ES-I3 (cell line): ENCODE data around the gene NMRAL1.

ENCODE experiments used
- H3K36me3 ChIP-seq: 2 replicates; pipeline ENCODE4 v1.6.1; 2013; ENCODE audit warnings: mild to moderate bottlenecking, low read length, control low read depth, moderate library complexity; ENCODE audit not compliant: insufficient read depth
- H3K4me1 ChIP-seq: 2 replicates; pipeline ENCODE4 v1.6.1; 2013; ENCODE audit warnings: mild to moderate bottlenecking, control low read depth, low read length; ENCODE audit not compliant: insufficient read depth
- H3K9ac ChIP-seq: 2 replicates; pipeline ENCODE4 v1.6.1; 2013; ENCODE audit warnings: low read depth, mild to moderate bottlenecking, low read length, moderate library complexity
- H3K9me3 ChIP-seq: 2 replicates; pipeline ENCODE4 v1.6.1; 2013; ENCODE audit warnings: mild to moderate bottlenecking, low read length, moderate library complexity; ENCODE audit not compliant: control insufficient read depth, insufficient read depth

Gene NMRAL1

DNA sequence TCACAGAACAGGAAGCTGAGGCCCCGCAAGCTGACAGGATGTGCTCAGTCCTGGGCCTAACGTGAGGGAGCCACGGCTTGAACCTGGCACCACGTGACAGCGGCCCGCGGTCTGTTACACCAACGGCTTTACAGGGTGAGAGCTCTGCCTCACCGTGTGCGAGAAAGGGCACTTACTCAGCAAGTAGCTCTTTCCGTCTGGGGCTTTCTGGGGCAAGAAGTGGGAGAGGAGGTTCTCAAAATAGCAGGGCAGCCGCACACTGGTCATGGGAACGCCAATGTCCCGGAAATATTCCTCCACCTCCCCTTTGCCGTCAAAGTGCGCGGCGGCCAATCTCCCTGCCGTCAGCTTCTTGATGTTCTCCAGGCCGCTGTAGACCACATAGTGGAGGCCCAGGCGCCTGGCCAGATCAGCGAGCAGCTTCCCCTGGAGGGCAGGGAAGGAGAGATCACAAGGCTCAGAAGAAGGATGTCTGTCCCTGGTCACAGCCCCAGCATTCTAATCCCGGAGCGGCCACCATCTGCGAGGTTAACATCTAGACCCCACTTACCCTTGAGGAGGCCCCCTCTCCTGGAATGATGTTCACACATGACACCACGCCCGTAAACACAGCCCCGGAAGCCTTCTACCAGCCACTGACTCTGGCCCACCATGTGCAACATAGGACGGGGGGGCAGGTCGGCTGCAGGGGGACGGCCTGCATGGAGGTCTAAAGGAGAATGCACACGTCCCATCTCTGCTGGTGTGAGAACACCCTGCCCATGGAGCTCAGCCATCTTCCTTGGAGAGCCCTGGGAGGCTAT is 8.2 kb downstream of the NMRAL1 start:
- H3K36me3 ChIP-seq, result peaks cover 26% of the 10 kb centered on the region
- no peak overlapping the region for H3K9ac ChIP-seq

DNA sequence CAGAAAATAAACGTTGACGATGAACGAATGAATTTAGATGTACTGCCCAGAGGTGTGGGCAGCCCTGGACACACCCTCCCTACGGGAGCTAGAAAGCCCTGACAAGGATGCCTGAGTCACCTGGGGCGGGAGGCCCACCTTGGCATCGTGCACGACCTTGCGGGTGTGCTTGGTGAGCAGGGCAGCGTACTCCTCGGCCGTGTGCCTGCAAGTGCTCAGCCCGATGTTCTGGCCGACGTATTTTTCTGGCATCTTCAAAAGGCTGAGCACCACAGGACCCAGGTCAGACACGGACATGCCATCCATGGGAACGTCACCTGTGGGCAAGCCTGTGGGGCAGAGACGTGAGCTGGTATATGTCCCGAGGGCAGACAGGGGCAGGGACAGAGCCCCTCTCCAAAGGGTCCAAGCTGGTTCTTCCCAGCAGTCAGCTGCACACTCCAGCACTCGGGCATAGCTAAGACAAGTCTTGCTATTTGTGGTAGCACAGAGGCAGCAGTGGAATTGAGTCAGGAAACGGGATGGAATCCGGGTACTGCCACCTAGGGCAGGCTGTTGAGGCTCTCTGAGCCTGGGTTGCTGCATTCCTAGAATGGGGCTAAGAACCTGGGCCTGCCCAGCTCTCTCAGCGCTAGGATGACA is 10.8 kb downstream of the NMRAL1 start:
- Histone ChIP-seq H3K36me3 (peaks cover 19% of the 10 kb centered on the region), H3K4me1 (peaks cover 6% of the 10 kb centered on the region), H3K9me3 (no peaks in the 10 kb centered on the region), H3K9ac (no peak overlapping the region)

More for the DNA sequence above, 8.2 kb downstream of the NMRAL1 start:
- Histone ChIP-seq H3K9me3 (no peaks in the 10 kb centered on the region), H3K4me1 (peaks cover under 1% of the 10 kb centered on the region)

DNA sequence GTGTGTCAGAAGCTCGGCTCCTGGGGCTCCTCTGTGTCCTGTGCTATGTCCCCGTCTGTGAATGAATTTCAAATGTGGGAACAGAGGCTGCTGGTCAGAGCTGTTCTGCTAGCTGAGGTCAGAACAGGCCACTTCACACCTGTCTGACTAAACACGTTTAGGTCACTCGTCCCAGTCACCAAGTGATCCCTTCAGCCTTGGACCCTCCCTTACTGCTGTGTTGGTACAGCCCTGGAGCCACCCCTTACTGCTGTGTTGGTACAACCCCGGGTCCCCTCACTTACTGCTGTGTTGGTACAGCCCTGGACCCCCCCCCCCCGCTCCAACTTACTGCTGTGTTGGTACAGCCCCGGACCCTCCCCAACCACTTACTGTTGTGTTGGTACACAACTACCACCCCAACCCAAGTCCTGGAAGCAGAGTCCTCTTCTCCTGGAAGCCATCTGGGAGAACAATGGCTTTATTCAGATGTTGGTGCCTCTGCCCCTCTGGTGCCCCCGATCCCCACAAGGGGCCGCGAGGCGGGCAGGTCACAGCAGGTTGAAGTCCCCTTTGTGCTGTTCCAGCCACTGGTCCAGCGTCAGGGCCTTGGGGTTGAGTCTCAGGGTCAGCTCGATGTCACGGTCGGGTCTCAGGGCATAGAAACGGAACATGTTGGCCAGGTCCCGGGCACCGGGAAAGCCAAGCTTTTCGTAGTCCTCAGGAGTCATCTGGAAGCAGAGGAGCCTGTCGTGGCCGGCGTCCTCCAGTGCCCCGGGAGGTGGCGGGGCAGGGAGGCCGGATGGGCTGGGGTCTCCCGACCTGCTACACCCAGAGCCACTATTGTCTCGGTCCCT is 13.0 kb downstream of the NMRAL1 start:
- H3K9me3 ChIP-seq, result no peaks in the 10 kb centered on the region
- no peak overlapping the region for H3K9ac ChIP-seq
- H3K36me3 ChIP-seq, result peaks cover 15% of the 10 kb centered on the region
- H3K4me1 ChIP-seq, result peaks cover 6% of the 10 kb centered on the region

DNA sequence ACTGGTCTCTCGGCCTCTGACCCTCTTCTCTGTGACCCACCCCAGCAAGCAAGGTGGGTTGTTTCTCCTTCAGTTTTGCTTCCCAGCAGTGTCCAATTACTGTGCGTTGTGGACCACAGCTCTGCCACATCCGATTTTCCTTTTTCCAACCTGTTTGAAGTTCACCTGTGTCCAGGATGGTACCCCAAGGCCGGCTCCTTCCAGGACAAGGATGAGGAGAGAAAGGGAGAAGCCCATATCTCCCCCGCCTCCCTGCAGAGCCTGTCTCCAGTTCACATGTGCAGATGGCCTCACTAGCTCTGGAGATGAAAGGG is 13.5 kb downstream of the NMRAL1 start:
- H3K36me3 ChIP-seq, result peaks cover 13% of the 10 kb centered on the region
- peaks cover 6% of the 10 kb centered on the region for H3K4me1 ChIP-seq
- no peaks in the 10 kb centered on the region for H3K9me3 ChIP-seq
- H3K9ac ChIP-seq, result no peak overlapping the region

DNA sequence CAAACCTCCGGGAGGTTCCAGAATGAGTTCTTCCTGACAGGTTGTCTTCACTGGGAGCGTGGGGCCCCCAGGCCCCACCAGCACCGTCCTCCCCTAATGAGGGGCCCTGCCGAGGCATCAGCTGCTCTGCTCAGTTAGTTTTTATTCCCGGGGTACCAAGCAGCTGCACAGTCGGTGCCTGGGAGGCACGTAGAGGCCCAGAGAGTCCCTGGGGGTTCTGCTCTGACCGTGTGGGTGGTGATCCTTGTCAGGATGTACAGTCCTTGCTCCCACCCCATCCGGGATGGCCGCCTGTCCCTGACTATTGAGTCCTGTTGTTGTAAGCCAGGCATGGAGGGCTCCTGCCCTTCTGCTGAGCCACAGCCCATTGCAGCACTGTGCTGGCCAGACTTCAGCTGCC is 18.5 kb downstream of the NMRAL1 start:
- Histone ChIP-seq H3K36me3 (peaks cover 18% of the 10 kb centered on the region), H3K9ac (no peak overlapping the region), H3K9me3 (no peaks in the 10 kb centered on the region), H3K4me1 (peaks cover 3% of the 10 kb centered on the region)

DNA sequence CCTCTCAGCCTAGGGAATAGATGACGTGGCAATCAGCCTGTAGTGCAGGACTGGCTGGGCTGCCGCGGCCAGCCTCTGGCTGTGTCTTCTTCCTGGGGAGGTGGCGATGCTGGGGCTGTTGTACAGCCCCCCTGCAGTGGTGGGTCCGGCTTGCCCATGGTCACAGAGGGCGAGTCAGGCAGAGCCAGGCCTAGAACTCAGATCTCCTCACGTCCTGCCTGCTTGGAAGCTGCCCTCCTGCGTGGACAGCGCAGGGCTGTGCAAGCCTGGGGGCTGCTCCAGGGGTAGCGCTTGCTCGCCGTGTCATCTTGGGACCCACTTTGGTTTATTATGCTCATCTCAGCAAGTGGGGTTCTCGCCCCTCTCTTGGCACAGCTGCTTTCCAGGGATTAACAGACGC is 19.3 kb downstream of the NMRAL1 start:
- no peaks in the 10 kb centered on the region for H3K4me1 ChIP-seq
- H3K9me3 ChIP-seq, result no peaks in the 10 kb centered on the region
- no peak overlapping the region for H3K9ac ChIP-seq
- peaks cover 20% of the 10 kb centered on the region for H3K36me3 ChIP-seq

DNA sequence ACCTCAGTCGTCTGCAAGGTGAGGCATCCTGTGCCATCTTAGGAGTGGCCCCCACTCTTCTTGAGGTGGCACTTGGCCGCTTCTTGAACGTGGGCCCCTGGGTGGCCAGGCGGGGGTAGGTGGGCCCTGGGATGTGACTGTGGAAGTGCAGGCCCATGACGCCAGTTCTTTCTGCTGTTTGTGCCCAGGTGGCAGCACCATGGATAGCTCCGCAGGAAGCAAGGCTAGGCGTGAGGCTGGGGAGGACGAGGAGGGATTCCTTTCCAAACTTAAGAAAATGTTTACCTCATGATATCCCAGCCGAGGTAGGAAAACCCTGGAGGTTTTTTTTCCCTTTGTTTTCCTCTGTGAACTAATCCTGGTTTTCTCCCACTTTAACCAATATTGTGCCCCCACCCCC is 19.8 kb downstream of the NMRAL1 start:
- peaks cover 22% of the 10 kb centered on the region for H3K36me3 ChIP-seq
- H3K9me3 ChIP-seq, result no peaks in the 10 kb centered on the region
- no peak overlapping the region for H3K9ac ChIP-seq
- H3K4me1 ChIP-seq, result no peaks in the 10 kb centered on the region

DNA sequence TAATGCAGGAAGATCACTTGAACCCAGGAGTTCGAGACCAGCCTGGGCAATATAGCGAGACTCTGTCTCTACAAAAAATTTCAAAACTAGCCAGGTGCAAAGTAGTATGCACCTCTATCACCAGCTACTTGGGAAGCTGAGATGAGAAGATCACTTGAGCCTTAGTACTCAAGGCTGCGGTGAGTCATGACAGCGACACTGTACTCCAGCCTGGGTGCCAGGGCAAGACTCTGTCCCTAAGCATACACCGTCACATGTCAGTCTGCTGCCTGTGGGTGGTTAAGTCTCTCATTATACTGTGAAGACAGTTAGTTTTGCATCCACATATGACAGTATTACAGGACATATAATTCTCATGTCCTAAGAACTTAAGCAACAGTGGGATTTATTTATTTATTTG is 21.8 kb downstream of the NMRAL1 start:
- Histone ChIP-seq H3K9ac (no peak overlapping the region), H3K4me1 (no peaks in the 10 kb centered on the region), H3K9me3 (no peaks in the 10 kb centered on the region), H3K36me3 (peaks cover 23% of the 10 kb centered on the region)

DNA sequence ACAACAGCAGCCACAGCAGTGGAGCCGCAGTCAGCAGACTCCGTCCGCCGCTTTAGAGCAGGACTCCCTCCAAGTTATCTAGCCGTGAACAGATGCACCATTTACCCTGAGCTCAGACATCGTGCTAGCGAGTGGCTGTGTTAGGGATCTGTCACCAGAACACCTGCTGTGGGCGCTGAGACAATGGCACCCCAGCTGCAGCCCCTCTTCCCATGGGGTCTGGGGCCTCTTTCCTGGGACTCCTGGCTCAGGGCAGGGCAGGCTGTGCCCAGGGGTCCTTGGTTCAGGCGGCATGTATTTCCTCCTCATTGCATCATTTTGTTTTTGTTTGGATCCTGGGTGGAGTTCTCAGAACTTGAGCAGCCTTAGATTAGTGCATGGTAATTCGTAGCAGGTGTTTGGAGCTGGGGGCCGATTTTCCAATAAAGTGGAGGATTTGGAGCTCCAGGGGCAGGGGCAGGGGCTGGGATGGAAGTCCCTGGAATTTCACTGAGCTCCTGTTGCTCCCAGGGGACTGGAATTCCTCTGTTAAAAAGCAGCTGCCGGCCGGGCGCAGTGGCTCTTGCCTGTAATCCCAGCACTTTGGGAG is 23.4 kb downstream of the NMRAL1 start:
- Histone ChIP-seq H3K36me3 (peaks cover 30% of the 10 kb centered on the region), H3K9ac (no peak overlapping the region), H3K9me3 (no peaks in the 10 kb centered on the region), H3K4me1 (no peaks in the 10 kb centered on the region)

DNA sequence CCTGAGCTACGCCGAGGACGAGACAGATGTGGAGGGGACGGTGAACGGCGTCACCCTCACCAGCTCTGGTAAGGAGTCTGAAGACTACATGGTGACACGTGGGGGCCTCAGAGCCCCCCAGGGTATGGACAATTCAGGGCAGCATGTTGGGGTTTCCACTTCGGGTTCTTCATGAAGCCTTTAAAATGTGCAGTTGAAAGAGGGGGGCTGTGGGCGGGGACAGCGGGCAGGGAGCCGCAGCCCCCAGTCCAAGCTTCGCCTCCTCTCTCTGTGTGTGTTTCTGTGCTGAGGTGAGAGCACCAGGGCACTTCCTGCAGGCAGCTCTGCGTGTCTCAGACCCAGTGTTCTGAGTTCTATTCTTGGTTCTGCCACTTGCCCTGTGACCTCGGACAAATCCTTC is 24.0 kb downstream of the NMRAL1 start:
- H3K4me1 ChIP-seq, result no peaks in the 10 kb centered on the region
- H3K9me3 ChIP-seq, result no peaks in the 10 kb centered on the region
- peaks cover 30% of the 10 kb centered on the region for H3K36me3 ChIP-seq
- H3K9ac ChIP-seq, result no peak overlapping the region

DNA sequence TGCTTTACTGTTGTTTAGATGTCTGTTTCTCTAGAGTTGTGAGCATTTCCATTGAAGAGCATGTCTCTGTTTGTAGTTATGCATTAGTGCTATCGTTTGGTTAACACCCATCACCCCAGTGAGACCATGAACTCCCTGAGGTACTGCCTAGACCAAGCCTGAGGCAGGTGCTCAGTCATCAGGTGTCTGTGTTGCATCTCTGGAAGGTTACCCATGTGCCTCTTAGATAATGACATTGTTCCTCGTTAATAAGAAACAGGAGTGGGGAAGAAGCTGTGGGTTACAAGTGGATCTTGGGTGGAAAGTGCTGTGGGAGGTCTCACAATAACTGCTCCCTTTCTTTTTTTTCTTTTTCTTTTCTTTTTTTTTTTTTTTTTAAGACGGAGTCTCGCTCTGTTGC is 30.4 kb downstream of the NMRAL1 start:
- Histone ChIP-seq H3K36me3 (peaks cover 49% of the 10 kb centered on the region), H3K9me3 (no peaks in the 10 kb centered on the region), H3K9ac (no peak overlapping the region), H3K4me1 (no peaks in the 10 kb centered on the region)

DNA sequence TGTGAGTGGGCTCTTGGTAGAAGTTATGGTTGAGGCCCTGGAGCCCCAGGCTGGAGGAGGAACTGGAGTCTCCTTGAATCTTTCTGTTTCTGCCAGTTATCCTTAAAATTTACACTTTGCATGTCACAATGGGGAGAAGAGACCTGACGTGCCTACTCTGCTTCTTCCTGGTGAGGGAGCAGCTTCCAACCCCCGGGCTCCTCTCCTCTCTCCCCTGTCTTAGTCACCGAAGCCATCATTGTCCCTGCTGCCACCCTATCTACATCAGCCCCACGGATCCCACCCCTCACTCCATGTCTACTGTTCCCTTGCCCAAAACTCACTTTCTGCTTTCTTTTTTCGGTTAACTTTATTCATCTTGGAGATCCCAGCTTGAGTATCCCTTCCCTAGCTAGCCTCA is 31.2 kb downstream of the NMRAL1 start:
- H3K4me1 ChIP-seq, result no peaks in the 10 kb centered on the region
- no peak overlapping the region for H3K9ac ChIP-seq
- peaks cover 54% of the 10 kb centered on the region for H3K36me3 ChIP-seq

DNA sequence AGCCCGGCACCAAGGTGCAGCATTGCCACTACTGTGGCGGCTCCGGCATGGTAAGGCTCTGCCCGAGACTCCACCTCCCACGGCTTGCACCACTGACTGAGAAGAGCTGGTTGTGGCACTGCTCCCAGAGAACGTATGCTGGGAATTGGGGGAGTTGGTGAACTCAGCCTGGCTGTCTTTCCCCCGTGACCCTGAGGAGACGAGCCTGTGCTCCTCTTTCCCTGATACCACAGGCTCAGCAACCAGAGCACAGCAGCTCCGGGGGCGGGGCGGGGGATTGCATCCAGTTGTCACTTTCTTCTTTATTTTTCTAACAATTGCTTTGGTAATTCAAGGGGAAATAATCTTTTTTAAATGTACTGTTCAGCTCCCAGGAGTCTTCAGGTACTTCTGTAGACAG is 32.1 kb downstream of the NMRAL1 start:
- H3K4me1 ChIP-seq, result no peaks in the 10 kb centered on the region
- H3K9me3 ChIP-seq, result no peaks in the 10 kb centered on the region
- no peak overlapping the region for H3K9ac ChIP-seq
- peaks cover 55% of the 10 kb centered on the region for H3K36me3 ChIP-seq

More for the DNA sequence above, 31.2 kb downstream of the NMRAL1 start:
- no peaks in the 10 kb centered on the region for H3K9me3 ChIP-seq

DNA sequence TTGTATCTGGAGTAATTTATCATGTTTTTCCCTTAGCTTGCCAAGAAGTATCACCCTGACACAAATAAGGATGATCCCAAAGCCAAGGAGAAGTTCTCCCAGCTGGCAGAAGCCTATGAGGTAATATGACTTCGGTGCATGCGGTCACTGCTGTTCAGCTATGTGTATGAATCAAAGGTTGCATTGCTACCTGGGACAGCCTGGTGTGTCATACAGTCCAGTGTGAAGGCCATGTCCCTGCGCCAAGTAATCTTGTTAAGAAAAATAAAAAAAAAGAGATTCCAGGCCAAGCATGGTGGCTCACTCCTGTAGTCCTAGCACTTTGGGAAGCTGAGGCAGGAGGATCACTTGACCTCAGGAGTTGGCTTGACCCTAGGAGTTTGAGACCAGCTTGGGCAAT is 37.1 kb downstream of the NMRAL1 start:
- H3K4me1 ChIP-seq, result no peaks in the 10 kb centered on the region
- H3K36me3 ChIP-seq, result peaks cover 27% of the 10 kb centered on the region
- H3K9me3 ChIP-seq, result no peaks in the 10 kb centered on the region
- no peak overlapping the region for H3K9ac ChIP-seq
